OCI-LY7 (cell line): Measurements from ENCODE around the gene ICAM2. TPM values are rescaled to one million over a fixed set of nuclear protein-coding genes. Genes with fewer than 3 reads are reported as not detected.

ENCODE experiments used
- BruUV-seq: library from RNA; stranded (reverse); fragments of 400-500 nt; replicated peaks from 2 replicates; lab custom pipeline; 2021; lab: Mats Ljungman, UMichigan
- CTCF ChIA-PET: fragments of 300-600 bp; sonication (Branson Sonifier 250); formaldehyde crosslinking; loops from one replicate; lab custom pipeline; 2022; ENCODE audit warnings: antibody characterized with exemption; ENCODE audit not compliant: unreplicated experiment; lab: Charles Lee
- POLR2A ChIA-PET: fragments of 300-600 bp; sonication (Branson Sonifier 250); formaldehyde crosslinking; loops from one replicate; lab custom pipeline; 2022; ENCODE audit warnings: antibody characterized with exemption; lab: Charles Lee
- DNase-seq: peaks from one replicate; pipeline ENCODE4 v3.0.0-alpha.2; 2015; ENCODE audit warnings: low spot score
- H2AFZ ChIP-seq: fragments of 200-600 bp; sonication (generic), shearing (Covaris generic); 2 replicates; pipeline ENCODE4 v1.6.1; 2014; ENCODE audit warnings: mild to moderate bottlenecking, antibody characterized with exemption, low read length, moderate library complexity
- H3K27ac ChIP-seq: fragments of 200-600 bp; sonication (generic); 2 replicates; pipeline ENCODE4 v1.5.1; 2014; ENCODE audit warnings: mixed run types, low read depth, mild to moderate bottlenecking, moderate library complexity, low read length, inconsistent platforms; ENCODE audit not compliant: poor library complexity, severe bottlenecking
- H3K36me3 ChIP-seq: fragments of 200-600 bp; sonication (generic); 2 replicates; pipeline ENCODE4 v1.6.1; 2014; ENCODE audit warnings: mild to moderate bottlenecking, antibody characterized with exemption, low read length, moderate library complexity, mixed read lengths; ENCODE audit not compliant: insufficient read depth
- H3K4me1 ChIP-seq: fragments of 200-600 bp; sonication (generic); 2 replicates; pipeline ENCODE4 v1.5.1; 2014; ENCODE audit warnings: mild to moderate bottlenecking, low read length; ENCODE audit not compliant: insufficient read depth, poor library complexity, severe bottlenecking
- H3K4me2 ChIP-seq: fragments of 200-600 bp; sonication (generic); 2 replicates; pipeline ENCODE4 v1.6.1; 2014; ENCODE audit warnings: mild to moderate bottlenecking, low read length
- H3K4me3 ChIP-seq: fragments of 200-600 bp; sonication (generic); 2 replicates; pipeline ENCODE4 v1.5.1; 2014; ENCODE audit warnings: mild to moderate bottlenecking, low read depth, low read length; ENCODE audit not compliant: poor library complexity, severe bottlenecking
- H3K79me2 ChIP-seq: fragments of 200-600 bp; sonication (generic); 2 replicates; pipeline ENCODE4 v1.6.1; 2016; ENCODE audit warnings: low read depth, mild to moderate bottlenecking, low read length, moderate library complexity, mixed read lengths; ENCODE audit not compliant: insufficient read depth
- H3K9me2 ChIP-seq: fragments of 200-600 bp; sonication (generic); 2 replicates; pipeline ENCODE4 v1.6.1; 2016; ENCODE audit warnings: mild to moderate bottlenecking, low read length, mixed read lengths; ENCODE audit not compliant: insufficient read depth
- H3K9me3 ChIP-seq: fragments of 200-600 bp; sonication (generic); 2 replicates; pipeline ENCODE4 v1.6.1; 2014; ENCODE audit warnings: mild to moderate bottlenecking, mixed run types, low read length, mixed read lengths
- H4K20me1 ChIP-seq: fragments of 200-600 bp; sonication (generic); 2 replicates; pipeline ENCODE4 v1.6.1; 2014; ENCODE audit warnings: mild to moderate bottlenecking, antibody characterized with exemption, low read length, moderate library complexity, mixed read lengths; ENCODE audit not compliant: insufficient read depth
- CTCF ChIP-seq: fragments of 200-600 bp; sonication (generic); conservative IDR thresholded peaks from 2 replicates; pipeline ENCODE4 v1.5.1; 2014; ENCODE audit warnings: mild to moderate bottlenecking, antibody characterized with exemption, low read length, moderate library complexity, mixed read lengths
- EZH2phosphoT487 ChIP-seq: fragments of 200-600 bp; sonication (generic); IDR thresholded peaks from 2 replicates; pipeline ENCODE4 v1.6.1; 2018; ENCODE audit warnings: low read depth, borderline replicate concordance, mild to moderate bottlenecking, mixed run types, antibody characterized with exemption, low read length, moderate library complexity, mixed read lengths
- intact Hi-C: fragments of 100-400 bp; cut with micrococcal nuclease; formaldehyde crosslinking; loops from one replicate; pipeline ENCODE4 v1.10.0; 2022; ENCODE audit not compliant: unreplicated experiment
- total RNA-seq, 2 experiments: library from RNA; depleted of rRNA in 1 of 2; stranded (reverse); fragments of >200 nt in 1 of 2; shearing (Covaris generic) in 1 of 2; gene quantifications; 2 replicates each; pipeline ENCODE4 v1.2.3, GENCODE V29; 2014 to 2022

The ICAM2 gene
- total RNA-seq, 2 experiments from 2014 or later = 88.7 to 112 TPM

- Histone ChIP-seq H3K27ac (no peak overlapping the region), H2AFZ (no peak overlapping the region), H3K79me2 (peaks cover 5% of the 10 kb centered on the region), H3K9me3 (no peaks in the 10 kb centered on the region), H3K36me3 (peaks cover 66% of the 10 kb centered on the region), H3K4me2 (no peak overlapping the region), H3K4me1 (peaks cover 7% of the 10 kb centered on the region), H3K4me3 (no peak overlapping the region), H3K9me2 (no peaks in the 10 kb centered on the region), H4K20me1 (no peaks in the 10 kb centered on the region)
- no TSS peak for BruUV-seq
- ChIA-PET POLR2A (no interaction called here), CTCF (no interaction called here)
- DNase-seq = no peak
- intact Hi-C loops = no loop called here
- TF ChIP-seq EZH2phosphoT487 (no peak), CTCF (no peak)
Measured at GRCh38 chr17:64003526-64004121, 16.8 kb downstream of the ICAM2 start.

- TF ChIP-seq CTCF = no peak
- no peak for TF ChIP-seq EZH2phosphoT487
- H4K20me1 ChIP-seq = no peaks in the 10 kb centered on the region
- CTCF ChIA-PET = no interaction called here
- H3K27ac ChIP-seq = no peak overlapping the region
- H3K9me2 ChIP-seq = no peaks in the 10 kb centered on the region
- no peaks in the 10 kb centered on the region; the same call in 1 of the 2 replicates for H3K79me2 ChIP-seq
- peaks cover 60% of the 10 kb centered on the region for H3K36me3 ChIP-seq
- no peaks in the 10 kb centered on the region for H3K9me3 ChIP-seq
- intact Hi-C loops = no loop called here
- no peak overlapping the region for H3K4me3 ChIP-seq
- DNase-seq = no peak
- no peak overlapping the region for H2AFZ ChIP-seq
- no peak overlapping the region for H3K4me2 ChIP-seq
- POLR2A ChIA-PET = no interaction called here
- BruUV-seq = no TSS peak
- peaks cover 11% of the 10 kb centered on the region for H3K4me1 ChIP-seq
Measured at GRCh38 chr17:64002658-64003525, 17.5 kb downstream of the ICAM2 start.
